Measurements from ENCODE around the gene DHCR24.

Gene DHCR24

GRCh38 chr1:54849219-54850068 is 37.6 kb downstream of the DHCR24 start:
- FAIRE-seq: no peak
- no peak for DNase-seq (ENCODE audit: extremely low spot score, insufficient read length, low read depth)

- no peak for DNase-seq (ENCODE audit: extremely low spot score, insufficient read length, low read depth)
- FAIRE-seq: no peak
Measured at GRCh38 chr1:54848134-54848948, 38.7 kb downstream of the DHCR24 start.

- FAIRE-seq (no peak), DNase-seq (ENCODE audit: extremely low spot score, insufficient read length, low read depth) (no peak)
Measured at GRCh38 chr1:54846716-54847284, 40.2 kb downstream of the DHCR24 start.

GRCh38 chr1:54846301-54846700 is 40.7 kb downstream of the DHCR24 start:
- no peak for FAIRE-seq
- DNase-seq (ENCODE audit: extremely low spot score, insufficient read length, low read depth): no peak

- DNase-seq (ENCODE audit: extremely low spot score, insufficient read length, low read depth): no peak
- no peak for FAIRE-seq
Measured at GRCh38 chr1:54845772-54846171, 41.2 kb downstream of the DHCR24 start.

- DNase-seq (ENCODE audit: extremely low spot score, insufficient read length, low read depth) (no peak), FAIRE-seq (no peak)
Measured at GRCh38 chr1:54844564-54844963, 42.4 kb downstream of the DHCR24 start.

GRCh38 chr1:54843449-54843848 is 43.5 kb downstream of the DHCR24 start:
- DNase-seq (ENCODE audit: extremely low spot score, insufficient read length, low read depth) (no peak), FAIRE-seq (no peak)

GRCh38 chr1:54842963-54843362 is 44.0 kb downstream of the DHCR24 start:
- no peak for FAIRE-seq

GRCh38 chr1:54842206-54842915 is 44.6 kb downstream of the DHCR24 start:
- DNase-seq (ENCODE audit: extremely low spot score, insufficient read length, low read depth) (no peak), FAIRE-seq (no peak)

More at GRCh38 chr1:54842963-54843362, 44.0 kb downstream of the DHCR24 start:
- DNase-seq (ENCODE audit: extremely low spot score, insufficient read length, low read depth): no peak

GRCh38 chr1:54839824-54840223 is 47.2 kb downstream of the DHCR24 start:
- DNase-seq (ENCODE audit: extremely low spot score, insufficient read length, low read depth) (no peak), FAIRE-seq (no peak)

- FAIRE-seq: no peak
- no peak for DNase-seq (ENCODE audit: extremely low spot score, insufficient read length, low read depth)
Measured at GRCh38 chr1:54838565-54839180, 48.3 kb downstream of the DHCR24 start.

- FAIRE-seq (no peak), DNase-seq (ENCODE audit: extremely low spot score, insufficient read length, low read depth) (no peak)
Measured at GRCh38 chr1:54837002-54837853, 49.8 kb downstream of the DHCR24 start.

- no peak for DNase-seq (ENCODE audit: extremely low spot score, insufficient read length, low read depth)
- FAIRE-seq: no peak
Measured at GRCh38 chr1:54836594-54836993, 50.4 kb downstream of the DHCR24 start.

GRCh38 chr1:54835970-54836369 is 51.0 kb downstream of the DHCR24 start:
- no peak for FAIRE-seq
- no peak for DNase-seq (ENCODE audit: extremely low spot score, insufficient read length, low read depth)

GRCh38 chr1:54835131-54835898 is 51.7 kb downstream of the DHCR24 start:
- no peak for DNase-seq (ENCODE audit: extremely low spot score, insufficient read length, low read depth)
- FAIRE-seq: no peak

GRCh38 chr1:54834007-54834541 is 52.9 kb downstream of the DHCR24 start:
- no peak for FAIRE-seq

GRCh38 chr1:54833121-54833520 is 53.9 kb downstream of the DHCR24 start:
- no peak for FAIRE-seq
- DNase-seq (ENCODE audit: extremely low spot score, insufficient read length, low read depth): no peak

More at GRCh38 chr1:54834007-54834541, 52.9 kb downstream of the DHCR24 start:
- no peak for DNase-seq (ENCODE audit: extremely low spot score, insufficient read length, low read depth)

All from GM18507 (cell line).